ENCODE data around the gene IPO4.

Gene IPO4

GRCh38 chr14:24186831-24187538 lies 1.6 kb downstream of the IPO4 start:
- Histone ChIP-seq H3K27me3 (ENCODE audit: insufficient read depth, low read length) (no peaks in the 10 kb centered on the region), H3K27ac (ENCODE audit: low read depth, low read length) (no peak overlapping the region), H3K4ac (ENCODE audit: low read depth, low read length) (no peak overlapping the region), H3K4me1 (ENCODE audit: control insufficient read depth in 1 of 2, insufficient read depth in 2 of 2, low read length in 2 of 2) (peaks cover 2 to 3% of the 10 kb centered on the region in 2 experiments), H2AK5ac (ENCODE audit: low read length) (no peak overlapping the region), H3K23ac (ENCODE audit: low read length) (no peak overlapping the region), H2AFZ (ENCODE audit: insufficient read depth, low read length, poor library complexity) (no peak overlapping the region), H3K4me2 (ENCODE audit: low read length) (no peak overlapping the region), H3K79me1 (ENCODE audit: low read length) (peaks cover 4% of the 10 kb centered on the region), H3K4me3 (ENCODE audit: low read depth, low read length) (no peak overlapping the region), H3K18ac (ENCODE audit: low read length) (no peak overlapping the region), H3K9me3 (ENCODE audit: insufficient read depth, low read depth, low read length) (no peaks in the 10 kb centered on the region), H2BK12ac (ENCODE audit: low read length) (no peak overlapping the region), H2BK5ac (ENCODE audit: low read depth, low read length, poor library complexity) (no peak overlapping the region), H3K9ac (ENCODE audit: low read length) (no peak overlapping the region), H4K12ac (ENCODE audit: low read depth, low read length) (no peak overlapping the region), H2BK120ac (ENCODE audit: insufficient read depth, low read length, poor library complexity) (no peak overlapping the region), H3K79me2 (ENCODE audit: control insufficient read depth, insufficient read depth, low read length, poor library complexity) (peaks cover 4% of the 10 kb centered on the region), H3K36me3 (ENCODE audit: control insufficient read depth in 1 of 2, insufficient read depth in 2 of 2, low read length in 2 of 2) (peaks cover 49 to 64% of the 10 kb centered on the region in 2 experiments), H4K91ac (ENCODE audit: low read depth, low read length) (no peak overlapping the region), H4K8ac (ENCODE audit: low read depth, low read length) (no peak overlapping the region), H3K14ac (ENCODE audit: low read length) (no peak overlapping the region)
- no CpG with 5 or more reads among the region's 10 CpGs for WGBS (ENCODE audit: extremely low coverage, insufficient coverage, insufficient read length)
- DNase-seq, result no peak

GRCh38 chr14:24185741-24186140 lies 2.9 kb downstream of the IPO4 start:
- Histone ChIP-seq H2AFZ (ENCODE audit: insufficient read depth, low read length, poor library complexity) (no peak overlapping the region), H4K91ac (ENCODE audit: low read depth, low read length) (no peak overlapping the region), H3K36me3 (ENCODE audit: control insufficient read depth in 1 of 2, insufficient read depth in 2 of 2, low read length in 2 of 2) (peaks cover 54 to 73% of the 10 kb centered on the region in 2 experiments), H2BK12ac (ENCODE audit: low read length) (no peak overlapping the region), H3K4ac (ENCODE audit: low read depth, low read length) (no peak overlapping the region), H3K9ac (ENCODE audit: low read length) (no peak overlapping the region), H3K9me3 (ENCODE audit: insufficient read depth, low read depth, low read length) (no peaks in the 10 kb centered on the region), H3K4me1 (ENCODE audit: control insufficient read depth in 1 of 2, insufficient read depth in 2 of 2, low read length in 2 of 2) (peaks cover 2 to 3% of the 10 kb centered on the region in 2 experiments), H3K79me1 (ENCODE audit: low read length) (peaks cover 4% of the 10 kb centered on the region), H2BK5ac (ENCODE audit: low read depth, low read length, poor library complexity) (no peak overlapping the region), H4K12ac (ENCODE audit: low read depth, low read length) (no peak overlapping the region), H3K79me2 (ENCODE audit: control insufficient read depth, insufficient read depth, low read length, poor library complexity) (peaks cover 4% of the 10 kb centered on the region), H3K4me3 (ENCODE audit: low read depth, low read length) (no peak overlapping the region), H3K27ac (ENCODE audit: low read depth, low read length) (no peak overlapping the region), H4K8ac (ENCODE audit: low read depth, low read length) (no peak overlapping the region), H3K23ac (ENCODE audit: low read length) (no peak overlapping the region), H3K18ac (ENCODE audit: low read length) (no peak overlapping the region), H3K14ac (ENCODE audit: low read length) (no peak overlapping the region), H3K27me3 (ENCODE audit: insufficient read depth, low read length) (no peaks in the 10 kb centered on the region), H2BK120ac (ENCODE audit: insufficient read depth, low read length, poor library complexity) (no peak overlapping the region), H3K4me2 (ENCODE audit: low read length) (no peak overlapping the region), H2AK5ac (ENCODE audit: low read length) (no peak overlapping the region)
- no peak for DNase-seq
- no CpG with 5 or more reads among the region's 11 CpGs for WGBS (ENCODE audit: extremely low coverage, insufficient coverage, insufficient read length)

GRCh38 chr14:24185026-24185425 lies 3.6 kb downstream of the IPO4 start:
- H3K18ac ChIP-seq (ENCODE audit: low read length), result no peak overlapping the region
- H3K4me3 ChIP-seq (ENCODE audit: low read depth, low read length), result no peak overlapping the region
- H3K23ac ChIP-seq (ENCODE audit: low read length), result no peak overlapping the region
- H2BK120ac ChIP-seq (ENCODE audit: insufficient read depth, low read length, poor library complexity), result no peak overlapping the region
- peaks cover 2 to 3% of the 10 kb centered on the region in 2 experiments for H3K4me1 ChIP-seq (ENCODE audit: control insufficient read depth in 1 of 2, insufficient read depth in 2 of 2, low read length in 2 of 2)
- no peak overlapping the region for H2BK5ac ChIP-seq (ENCODE audit: low read depth, low read length, poor library complexity)
- H3K79me1 ChIP-seq (ENCODE audit: low read length), result peaks cover 4% of the 10 kb centered on the region
- H4K12ac ChIP-seq (ENCODE audit: low read depth, low read length), result no peak overlapping the region
- H4K91ac ChIP-seq (ENCODE audit: low read depth, low read length), result no peak overlapping the region
- no peak overlapping the region for H4K8ac ChIP-seq (ENCODE audit: low read depth, low read length)
- H3K79me2 ChIP-seq (ENCODE audit: control insufficient read depth, insufficient read depth, low read length, poor library complexity), result peaks cover 4% of the 10 kb centered on the region
- H2BK12ac ChIP-seq (ENCODE audit: low read length), result no peak overlapping the region
- WGBS (ENCODE audit: extremely low coverage, insufficient coverage, insufficient read length), result no CpG with 5 or more reads among the region's 7 CpGs
- peaks cover 60 to 74% of the 10 kb centered on the region in 2 experiments for H3K36me3 ChIP-seq (ENCODE audit: control insufficient read depth in 1 of 2, insufficient read depth in 2 of 2, low read length in 2 of 2)
- H3K27ac ChIP-seq (ENCODE audit: low read depth, low read length), result no peak overlapping the region
- no peak for DNase-seq
- H3K4me2 ChIP-seq (ENCODE audit: low read length), result no peak overlapping the region
- no peaks in the 10 kb centered on the region for H3K27me3 ChIP-seq (ENCODE audit: insufficient read depth, low read length)
- H3K9ac ChIP-seq (ENCODE audit: low read length), result no peak overlapping the region
- no peak overlapping the region for H2AK5ac ChIP-seq (ENCODE audit: low read length)
- H3K14ac ChIP-seq (ENCODE audit: low read length), result no peak overlapping the region
- no peaks in the 10 kb centered on the region for H3K9me3 ChIP-seq (ENCODE audit: insufficient read depth, low read depth, low read length)
- no peak overlapping the region for H2AFZ ChIP-seq (ENCODE audit: insufficient read depth, low read length, poor library complexity)
- no peak overlapping the region for H3K4ac ChIP-seq (ENCODE audit: low read depth, low read length)

GRCh38 chr14:24184104-24184970 lies 4.3 kb downstream of the IPO4 start:
- DNase-seq, result no peak
- Histone ChIP-seq H3K9me3 (ENCODE audit: insufficient read depth, low read depth, low read length) (no peaks in the 10 kb centered on the region), H3K9ac (ENCODE audit: low read length) (no peak overlapping the region), H3K27me3 (ENCODE audit: insufficient read depth, low read length) (no peaks in the 10 kb centered on the region), H2AFZ (ENCODE audit: insufficient read depth, low read length, poor library complexity) (no peak overlapping the region), H3K18ac (ENCODE audit: low read length) (no peak overlapping the region), H4K91ac (ENCODE audit: low read depth, low read length) (no peak overlapping the region), H3K4me2 (ENCODE audit: low read length) (no peak overlapping the region), H2BK5ac (ENCODE audit: low read depth, low read length, poor library complexity) (no peak overlapping the region), H4K8ac (ENCODE audit: low read depth, low read length) (no peak overlapping the region), H2AK5ac (ENCODE audit: low read length) (no peak overlapping the region), H3K4me3 (ENCODE audit: low read depth, low read length) (no peak overlapping the region), H4K12ac (ENCODE audit: low read depth, low read length) (no peak overlapping the region), H3K4me1 (ENCODE audit: control insufficient read depth in 1 of 2, insufficient read depth in 2 of 2, low read length in 2 of 2) (peaks cover 0 to 2% of the 10 kb centered on the region in 2 experiments), H3K23ac (ENCODE audit: low read length) (no peak overlapping the region), H2BK12ac (ENCODE audit: low read length) (no peak overlapping the region), H3K79me1 (ENCODE audit: low read length) (peaks cover 4% of the 10 kb centered on the region), H3K14ac (ENCODE audit: low read length) (no peak overlapping the region), H2BK120ac (ENCODE audit: insufficient read depth, low read length, poor library complexity) (no peak overlapping the region), H3K27ac (ENCODE audit: low read depth, low read length) (no peak overlapping the region), H3K36me3 (ENCODE audit: control insufficient read depth in 1 of 2, insufficient read depth in 2 of 2, low read length in 2 of 2) (peaks cover 67 to 78% of the 10 kb centered on the region in 2 experiments), H3K79me2 (ENCODE audit: control insufficient read depth, insufficient read depth, low read length, poor library complexity) (peaks cover 4% of the 10 kb centered on the region), H3K4ac (ENCODE audit: low read depth, low read length) (no peak overlapping the region)
- WGBS (ENCODE audit: extremely low coverage, insufficient coverage, insufficient read length), result no CpG with 5 or more reads among the region's 19 CpGs

Measured in trophoblast cell (in vitro differentiated cells and primary cell).